ENCODE measurements around the gene LRBA.

The LRBA gene

DNA sequence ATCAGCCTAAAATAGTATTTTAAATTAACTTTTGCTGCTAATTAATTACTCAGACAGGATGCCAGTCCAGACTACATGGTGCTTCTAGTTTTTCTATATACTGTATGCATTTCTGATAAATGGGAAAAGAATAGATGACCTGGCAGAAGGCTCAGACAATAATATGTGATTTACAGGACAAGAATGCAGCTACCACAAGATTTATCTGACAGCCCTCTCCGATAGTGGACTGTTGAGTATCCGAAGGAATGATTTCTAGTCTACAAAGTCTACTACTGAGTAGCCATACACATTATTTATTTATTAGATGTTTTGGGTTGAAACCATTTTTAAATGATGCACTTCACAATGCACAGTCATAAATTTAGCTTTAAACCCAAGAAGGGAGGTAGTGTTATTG, 220.4 kb downstream of the LRBA start:
- TF ChIP-seq, protein P1, sequence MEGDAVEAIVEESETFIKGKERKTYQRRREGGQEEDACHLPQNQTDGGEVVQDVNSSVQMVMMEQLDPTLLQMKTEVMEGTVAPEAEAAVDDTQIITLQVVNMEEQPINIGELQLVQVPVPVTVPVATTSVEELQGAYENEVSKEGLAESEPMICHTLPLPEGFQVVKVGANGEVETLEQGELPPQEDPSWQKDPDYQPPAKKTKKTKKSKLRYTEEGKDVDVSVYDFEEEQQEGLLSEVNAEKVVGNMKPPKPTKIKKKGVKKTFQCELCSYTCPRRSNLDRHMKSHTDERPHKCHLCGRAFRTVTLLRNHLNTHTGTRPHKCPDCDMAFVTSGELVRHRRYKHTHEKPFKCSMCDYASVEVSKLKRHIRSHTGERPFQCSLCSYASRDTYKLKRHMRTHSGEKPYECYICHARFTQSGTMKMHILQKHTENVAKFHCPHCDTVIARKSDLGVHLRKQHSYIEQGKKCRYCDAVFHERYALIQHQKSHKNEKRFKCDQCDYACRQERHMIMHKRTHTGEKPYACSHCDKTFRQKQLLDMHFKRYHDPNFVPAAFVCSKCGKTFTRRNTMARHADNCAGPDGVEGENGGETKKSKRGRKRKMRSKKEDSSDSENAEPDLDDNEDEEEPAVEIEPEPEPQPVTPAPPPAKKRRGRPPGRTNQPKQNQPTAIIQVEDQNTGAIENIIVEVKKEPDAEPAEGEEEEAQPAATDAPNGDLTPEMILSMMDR (IDR thresholded peaks at IDR 0.05; ENCODE audit: borderline replicate concordance, control extremely low read depth, extremely low read depth, insufficient read depth, missing control alignments), result no peak
- in situ Hi-C loops (cut with MboI; ENCODE audit: low sequenced_read_pairs, unreplicated experiment), result no loop called here
- no peak for DNase-seq (ENCODE audit: low spot score)

GRCh38 chr4:150789864-150790263, 225.2 kb downstream of the LRBA start:
- TF ChIP-seq, protein P1 (IDR thresholded peaks at IDR 0.05; ENCODE audit: borderline replicate concordance, control extremely low read depth, extremely low read depth, insufficient read depth, missing control alignments), result no peak
- in situ Hi-C loops (cut with MboI; ENCODE audit: low sequenced_read_pairs, unreplicated experiment), result no loop called here
- no peak for DNase-seq (ENCODE audit: low spot score)

GRCh38 chr4:150784939-150785338, 230.1 kb downstream of the LRBA start:
- in situ Hi-C loops (cut with MboI; ENCODE audit: low sequenced_read_pairs, unreplicated experiment), result no loop called here
- TF ChIP-seq, protein P1 (IDR thresholded peaks at IDR 0.05; ENCODE audit: borderline replicate concordance, control extremely low read depth, extremely low read depth, insufficient read depth, missing control alignments), result no peak
- DNase-seq (ENCODE audit: low spot score), result no peak

- in situ Hi-C loops (cut with MboI; ENCODE audit: low sequenced_read_pairs, unreplicated experiment), result no loop called here
- DNase-seq (ENCODE audit: low spot score), result no peak
- TF ChIP-seq, protein P1 (IDR thresholded peaks at IDR 0.05; ENCODE audit: borderline replicate concordance, control extremely low read depth, extremely low read depth, insufficient read depth, missing control alignments), result no peak
Measured at GRCh38 chr4:150784305-150784704, 230.8 kb downstream of the LRBA start.

GRCh38 chr4:150782921-150783320, 232.2 kb downstream of the LRBA start:
- in situ Hi-C loops (cut with MboI; ENCODE audit: low sequenced_read_pairs, unreplicated experiment), result no loop called here
- TF ChIP-seq, protein P1 (IDR thresholded peaks at IDR 0.05; ENCODE audit: borderline replicate concordance, control extremely low read depth, extremely low read depth, insufficient read depth, missing control alignments), result no peak
- DNase-seq (ENCODE audit: low spot score), result no peak

GRCh38 chr4:150782311-150782710, 232.8 kb downstream of the LRBA start:
- TF ChIP-seq, protein P1 (IDR thresholded peaks at IDR 0.05; ENCODE audit: borderline replicate concordance, control extremely low read depth, extremely low read depth, insufficient read depth, missing control alignments), result no peak
- no peak for DNase-seq (ENCODE audit: low spot score)
- in situ Hi-C loops (cut with MboI; ENCODE audit: low sequenced_read_pairs, unreplicated experiment), result no loop called here

GRCh38 chr4:150781191-150781590, 233.9 kb downstream of the LRBA start:
- no peak for DNase-seq (ENCODE audit: low spot score)
- in situ Hi-C loops (cut with MboI; ENCODE audit: low sequenced_read_pairs, unreplicated experiment), result no loop called here
- TF ChIP-seq, protein P1 (IDR thresholded peaks at IDR 0.05; ENCODE audit: borderline replicate concordance, control extremely low read depth, extremely low read depth, insufficient read depth, missing control alignments), result no peak
